IMR-90 (cell line): ENCODE results near the gene PHKB. TPM values are rescaled to one million over a fixed set of nuclear protein-coding genes. Genes with fewer than 3 reads are reported as not detected.

Source experiments
- ATAC-seq: fragments of 200-7000 bp; cut with Tn5 transposase; 2 replicates; pipeline ENCODE4 v1.9.1; 2020; ENCODE audit warnings: low read depth, mild to moderate bottlenecking, moderate library complexity
- BruUV-seq: library from RNA; stranded (reverse); fragments of 400-500 nt; replicated peaks from 2 replicates; lab custom pipeline; 2021; lab: Mats Ljungman, UMichigan
- CTCF ChIA-PET: fragments of 300-600 bp; formaldehyde crosslinking; extraction: SDS; loops from one replicate; lab custom pipeline; 2021; ENCODE audit warnings: antibody characterized with exemption; lab: Yijun Ruan, JAX
- POLR2A ChIA-PET: fragments of 300-600 bp; sonication (Branson Sonifier 250); formaldehyde crosslinking; loops from one replicate; lab custom pipeline; 2022; ENCODE audit warnings: antibody characterized with exemption; ENCODE audit not compliant: unreplicated experiment; lab: Charles Lee
- DNase-seq: peaks from one replicate; pipeline ENCODE4 v3.0.0; 2013
- H2AFZ ChIP-seq: replicated peaks from 2 replicates; pipeline ENCODE3; 2013; ENCODE audit warnings: low read length, mild to moderate bottlenecking; ENCODE audit not compliant: poor library complexity
- H2AK5ac ChIP-seq: 2 replicates; pipeline ENCODE4 v1.6.1; 2013; ENCODE audit warnings: low read depth, low read length, inconsistent platforms
- H2AK9ac ChIP-seq: replicated peaks from 2 replicates; pipeline ENCODE3; 2013; ENCODE audit warnings: mild to moderate bottlenecking, low read depth, low read length, moderate library complexity; ENCODE audit not compliant: poor library complexity
- H2BK120ac ChIP-seq: 2 replicates; pipeline ENCODE4 v1.6.1; 2013; ENCODE audit warnings: low read depth, low read length, inconsistent platforms
- H2BK15ac ChIP-seq: 3 replicates; pipeline ENCODE4 v1.6.1; 2013; ENCODE audit warnings: low read depth, low read length, inconsistent platforms
- H2BK20ac ChIP-seq: 2 replicates; pipeline ENCODE4 v1.6.1; 2013; ENCODE audit warnings: low read depth, mild to moderate bottlenecking, inconsistent platforms, low read length, moderate library complexity
- H2BK5ac ChIP-seq: 2 replicates; pipeline ENCODE4 v1.6.1; 2013; ENCODE audit warnings: mild to moderate bottlenecking, low read depth, low read length, inconsistent platforms; ENCODE audit not compliant: poor library complexity, severe bottlenecking
- H3K14ac ChIP-seq: replicated peaks from 2 replicates; pipeline ENCODE4 v1.6.1; 2013; ENCODE audit warnings: low read depth, low read length, inconsistent platforms
- H3K18ac ChIP-seq: 2 replicates; pipeline ENCODE4 v1.6.1; 2013; ENCODE audit warnings: low read depth, low read length, control low read depth
- H3K23ac ChIP-seq: 2 replicates; pipeline ENCODE4 v1.6.1; 2013; ENCODE audit warnings: low read depth, low read length, inconsistent platforms
- H3K27ac ChIP-seq: 2 replicates; pipeline ENCODE4 v1.5.1; 2013; ENCODE audit warnings: mild to moderate bottlenecking, control low read depth, low read length; ENCODE audit not compliant: insufficient read depth
- H3K27me3 ChIP-seq: 2 replicates; pipeline ENCODE4 v1.6.1; 2013; ENCODE audit warnings: low read length; ENCODE audit not compliant: control insufficient read depth, insufficient read depth
- H3K36me3 ChIP-seq: 2 replicates; pipeline ENCODE4 v1.6.1; 2013; ENCODE audit warnings: low read length, mixed read lengths; ENCODE audit not compliant: control insufficient read depth, insufficient read depth
- H3K4ac ChIP-seq: 2 replicates; pipeline ENCODE4 v1.6.1; 2013; ENCODE audit warnings: low read depth, low read length, inconsistent platforms
- H3K4me1 ChIP-seq: 2 replicates; pipeline ENCODE4 v1.6.1; 2013; ENCODE audit warnings: low read length, mixed read lengths; ENCODE audit not compliant: control insufficient read depth, insufficient read depth
- H3K4me2 ChIP-seq: 2 replicates; pipeline ENCODE4 v1.6.1; 2013; ENCODE audit warnings: low read depth, mild to moderate bottlenecking, control low read depth, low read length, moderate library complexity
- H3K4me3 ChIP-seq: 2 replicates; pipeline ENCODE4 v1.5.1; 2013; ENCODE audit warnings: low read depth, mild to moderate bottlenecking, control low read depth, low read length, moderate library complexity; ENCODE audit not compliant: insufficient read depth
- H3K56ac ChIP-seq: 2 replicates; pipeline ENCODE4 v1.6.1; 2013; ENCODE audit warnings: low read length, inconsistent platforms; ENCODE audit not compliant: insufficient read depth; ENCODE audit errors: extremely low read depth
- H3K79me1 ChIP-seq, 2 experiments: 2 replicates each; pipeline ENCODE4 v1.6.1; 2013; ENCODE audit warnings: low read length in 2 of 2, inconsistent platforms in 1 of 2, low read depth in 1 of 2
- H3K9ac ChIP-seq: 2 replicates; pipeline ENCODE4 v1.6.1; 2013; ENCODE audit warnings: low read depth, low read length, control low read depth
- H3K9me1 ChIP-seq: 2 replicates; pipeline ENCODE4 v1.6.1; 2013; ENCODE audit warnings: low read length, inconsistent platforms; ENCODE audit not compliant: insufficient read depth
- H3K9me3 ChIP-seq: 2 replicates; pipeline ENCODE4 v1.6.1; 2013; ENCODE audit warnings: low read length; ENCODE audit not compliant: control insufficient read depth, insufficient read depth
- H4K20me1 ChIP-seq: 2 replicates; pipeline ENCODE4 v1.6.1; 2013; ENCODE audit warnings: low read length, inconsistent platforms; ENCODE audit not compliant: insufficient read depth
- H4K5ac ChIP-seq: 2 replicates; pipeline ENCODE4 v1.6.1; 2013; ENCODE audit warnings: mild to moderate bottlenecking, low read depth, low read length, control low read depth
- H4K8ac ChIP-seq, 2 experiments: 2 replicates each; pipeline ENCODE4 v1.6.1; 2013; ENCODE audit warnings: low read depth in 2 of 2, low read length in 2 of 2, control low read depth in 1 of 2, inconsistent platforms in 1 of 2
- H4K91ac ChIP-seq: 2 replicates; pipeline ENCODE4 v1.6.1; 2013; ENCODE audit warnings: low read depth, low read length, inconsistent platforms; ENCODE audit not compliant: insufficient read depth
- BHLHE40 ChIP-seq: fragments of 150-350 bp; IDR thresholded peaks from 2 replicates; pipeline ENCODE4 v1.6.1; 2016; ENCODE audit warnings: mild to moderate bottlenecking, low read depth, low read length
- CEBPB ChIP-seq: IDR thresholded peaks from 2 replicates; pipeline ENCODE4 v1.6.1; 2012; ENCODE audit warnings: low read depth, low read length, improper control_type of control experiment
- CHD1 ChIP-seq: IDR thresholded peaks from 2 replicates; pipeline ENCODE4 v1.6.1; 2012; ENCODE audit warnings: low read depth, low read length, improper control_type of control experiment
- CTCF ChIP-seq: conservative IDR thresholded peaks from 2 replicates; pipeline ENCODE4 v1.5.1; 2012; ENCODE audit warnings: mild to moderate bottlenecking, low read depth, low read length, improper control_type of control experiment
- FOS ChIP-seq: fragments of 150-350 bp; IDR thresholded peaks from 2 replicates; pipeline ENCODE4 v1.6.1; 2016; ENCODE audit warnings: low read depth, low read length
- MAFK ChIP-seq: IDR thresholded peaks from 2 replicates; pipeline ENCODE4 v1.6.1; 2012; ENCODE audit warnings: low read depth, low read length, improper control_type of control experiment
- MAZ ChIP-seq: IDR thresholded peaks from 2 replicates; pipeline ENCODE4 v1.6.1; 2012; ENCODE audit warnings: low read depth, mild to moderate bottlenecking, low read length, improper control_type of control experiment, moderate library complexity, borderline replicate concordance
- MXI1 ChIP-seq: IDR thresholded peaks from 2 replicates; pipeline ENCODE4 v1.6.1; 2012; ENCODE audit warnings: low read depth, mild to moderate bottlenecking, low read length, moderate library complexity, borderline replicate concordance
- NFE2L2 ChIP-seq: fragments of 150-350 bp; IDR thresholded peaks from 2 replicates; pipeline ENCODE4 v1.6.1; 2016; ENCODE audit warnings: low read depth, mild to moderate bottlenecking, low read length
- POLR2A ChIP-seq: IDR thresholded peaks from 2 replicates; pipeline ENCODE4 v1.6.1; 2012; ENCODE audit warnings: mild to moderate bottlenecking, low read depth, low read length
- RAD21 ChIP-seq: IDR thresholded peaks from 2 replicates; pipeline ENCODE4 v1.6.1; 2012; ENCODE audit warnings: low read length, improper control_type of control experiment
- RFX5 ChIP-seq: IDR thresholded peaks from 2 replicates; pipeline ENCODE4 v1.8.0; 2012; ENCODE audit warnings: low read depth, mild to moderate bottlenecking, low read length, moderate library complexity
- SMC3 ChIP-seq: fragments of 150-350 bp; IDR thresholded peaks from 2 replicates; pipeline ENCODE4 v1.6.1; 2016; ENCODE audit warnings: low read depth, mild to moderate bottlenecking, antibody characterized with exemption, low read length, moderate library complexity
- WGBS, 2 experiments: methylation state at CpG; one replicate each; pipeline versions ENCODE4 v1.1.5 to v1.1.7; 2013; ENCODE audit warnings: missing lambda C conversion rate in 2 of 2; ENCODE audit not compliant: insufficient read length in 1 of 2; ENCODE audit errors: extremely low coverage in 2 of 2; 5-methylcytosine and 5-hydroxymethylcytosine counted together
- dilution Hi-C: fragments of 300-500 bp; cut with HindIII; formaldehyde crosslinking; loops from one replicate; pipeline ENCODE4 v1.14.3; 2018; ENCODE audit warnings: low sequenced_read_pairs; ENCODE audit not compliant: unreplicated experiment
- in situ Hi-C: fragments of 300-500 bp; cut with MboI; formaldehyde crosslinking; loops from 3 replicates; pipeline ENCODE4 v1.14.3; 2019; ENCODE audit warnings: low sequenced_read_pairs, inconsistent platforms, mixed read lengths
- intact Hi-C: fragments of 100-400 bp; cut with micrococcal nuclease; formaldehyde crosslinking; loops from 2 replicates; pipeline ENCODE4 v1.10.0; 2022
- polyA plus RNA-seq, 3 experiments: library from polyadenylated mRNA; depleted of rRNA; stranded (reverse); fragments of >200 nt; gene quantifications; 2 replicates each; pipeline ENCODE4 v1.2.3, GENCODE V29; 2012; ENCODE audit warnings: low replicate concordance in 1 of 3
- total RNA-seq: library from RNA; depleted of rRNA; stranded (reverse); fragments of >200 nt; gene quantifications from 2 replicates; pipeline ENCODE4 v1.2.3, GENCODE V29; 2012
- TF ChIP-seq, protein P1 (sequence below): fragments of 150-350 bp; IDR thresholded peaks from 2 replicates; pipeline ENCODE4 v1.6.1; 2017; ENCODE audit warnings: mild to moderate bottlenecking, antibody characterized with exemption, low read length, low read depth
- TF ChIP-seq, protein P2 (sequence below): fragments of 150-350 bp; IDR thresholded peaks from 2 replicates; pipeline ENCODE4 v1.6.1; 2016; ENCODE audit warnings: low read depth, mild to moderate bottlenecking, low read length, moderate library complexity, borderline replicate concordance

The PHKB gene
- total and polyA plus RNA-seq, 2 of the 4 experiments (the other 2 are of a cell fraction), result 24.2 to 58.6 TPM

DNA sequence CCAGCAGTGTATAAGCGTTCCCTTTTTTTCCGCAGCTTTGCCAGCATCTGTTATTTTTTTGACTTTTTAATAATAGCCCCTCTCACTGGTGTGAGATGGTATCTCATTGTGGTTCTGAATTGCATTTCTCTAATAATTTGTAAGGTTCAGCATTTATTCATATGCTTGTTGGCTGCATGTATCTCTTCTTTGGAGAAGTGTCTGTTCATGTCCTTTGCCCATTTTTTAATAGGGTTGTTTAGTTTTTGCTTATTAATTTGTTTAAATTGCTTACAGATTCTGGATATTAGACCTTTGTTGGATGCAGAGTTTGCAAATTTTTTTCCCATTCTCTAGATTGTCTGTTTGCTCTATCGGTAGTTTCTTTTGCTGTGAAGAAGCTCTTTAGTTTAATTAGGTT, 26.9 kb downstream of the PHKB start:
- no peaks in the 10 kb centered on the region for H3K27me3 ChIP-seq
- no peak overlapping the region for H2BK20ac ChIP-seq
- no peak overlapping the region for H3K9ac ChIP-seq
- no peak overlapping the region for H2AFZ ChIP-seq
- no peak overlapping the region for H3K4me2 ChIP-seq
- BruUV-seq, result no TSS peak
- 0 out of 2 replicates have a peak, but pooled peaks cover 1% of the 10 kb centered on the region for H3K36me3 ChIP-seq
- no peak overlapping the region for H3K56ac ChIP-seq
- H3K14ac ChIP-seq, result no peak overlapping the region
- H2BK120ac ChIP-seq, result no peak overlapping the region
- WGBS, 2 experiments, result no CpG with 5 or more reads among the region's 3 CpGs
- DNase-seq, result no peak
- no peak overlapping the region for H3K23ac ChIP-seq
- intact Hi-C loops, result no loop called here
- H4K91ac ChIP-seq, result no peak overlapping the region
- peaks cover 8 to 28% of the 10 kb centered on the region in 2 experiments; a peak in 3 of 4 replicates for H3K79me1 ChIP-seq
- no peak overlapping the region for H3K4me3 ChIP-seq
- no peaks in the 10 kb centered on the region for H4K20me1 ChIP-seq
- H4K8ac ChIP-seq, result no peak overlapping the region
- in situ Hi-C loops, result no loop called here
- no peak overlapping the region for H4K5ac ChIP-seq
- H2BK5ac ChIP-seq, result no peak overlapping the region
- POLR2A ChIA-PET, result no interaction called here
- no peak overlapping the region for H3K4ac ChIP-seq
- no peaks in the 10 kb centered on the region for H3K9me1 ChIP-seq
- no peak overlapping the region for H2AK5ac ChIP-seq
- no peak for ATAC-seq
- CTCF ChIA-PET, result no interaction called here
- H3K27ac ChIP-seq, result no peak overlapping the region
- dilution Hi-C loops, result no loop called here
- H3K9me3 ChIP-seq, result peaks cover 6% of the 10 kb centered on the region; the same call in 1 of the 2 replicates
- no peak overlapping the region for H3K18ac ChIP-seq
- no peak overlapping the region for H2AK9ac ChIP-seq
- H3K4me1 ChIP-seq, result 0 out of 2 replicates have a peak, but pooled peaks cover 2% of the 10 kb centered on the region
- no peak overlapping the region for H2BK15ac ChIP-seq
- TF ChIP-seq, protein P1, sequence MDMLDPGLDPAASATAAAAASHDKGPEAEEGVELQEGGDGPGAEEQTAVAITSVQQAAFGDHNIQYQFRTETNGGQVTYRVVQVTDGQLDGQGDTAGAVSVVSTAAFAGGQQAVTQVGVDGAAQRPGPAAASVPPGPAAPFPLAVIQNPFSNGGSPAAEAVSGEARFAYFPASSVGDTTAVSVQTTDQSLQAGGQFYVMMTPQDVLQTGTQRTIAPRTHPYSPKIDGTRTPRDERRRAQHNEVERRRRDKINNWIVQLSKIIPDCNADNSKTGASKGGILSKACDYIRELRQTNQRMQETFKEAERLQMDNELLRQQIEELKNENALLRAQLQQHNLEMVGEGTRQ, result no peak
- TF ChIP-seq, protein P2, sequence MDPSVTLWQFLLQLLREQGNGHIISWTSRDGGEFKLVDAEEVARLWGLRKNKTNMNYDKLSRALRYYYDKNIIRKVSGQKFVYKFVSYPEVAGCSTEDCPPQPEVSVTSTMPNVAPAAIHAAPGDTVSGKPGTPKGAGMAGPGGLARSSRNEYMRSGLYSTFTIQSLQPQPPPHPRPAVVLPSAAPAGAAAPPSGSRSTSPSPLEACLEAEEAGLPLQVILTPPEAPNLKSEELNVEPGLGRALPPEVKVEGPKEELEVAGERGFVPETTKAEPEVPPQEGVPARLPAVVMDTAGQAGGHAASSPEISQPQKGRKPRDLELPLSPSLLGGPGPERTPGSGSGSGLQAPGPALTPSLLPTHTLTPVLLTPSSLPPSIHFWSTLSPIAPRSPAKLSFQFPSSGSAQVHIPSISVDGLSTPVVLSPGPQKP, result no peak
- TF ChIP-seq FOS, result no peak
- no peak for TF ChIP-seq SMC3
- no peak for TF ChIP-seq BHLHE40
- TF ChIP-seq RFX5, result no peak
- no peak for TF ChIP-seq MAFK
- TF ChIP-seq CEBPB, result no peak
- no peak for TF ChIP-seq CTCF
- no peak for TF ChIP-seq MXI1
- TF ChIP-seq POLR2A, result no peak
- TF ChIP-seq MAZ, result no peak
- TF ChIP-seq CHD1, result no peak
- TF ChIP-seq RAD21, result no peak
- TF ChIP-seq NFE2L2, result no peak
